Peyer's patch (tissue), 4 donors: ENCODE results near the gene ECM1.

ENCODE experiments used
- POLR2A ChIP-seq, 2 donors: fragments of 450-650 bp; IDR thresholded peaks; one replicate each; pipeline ENCODE4 v1.5.1; 2017; ENCODE audit warnings: antibody characterized with exemption in 2 of 2, mild to moderate bottlenecking in 2 of 2, moderate library complexity in 2 of 2
- TF ChIP-seq, protein P1 (sequence below), 6 experiments: fragments of 450-650 bp in 4 of 6; fragments of 200-600 bp in 2 of 6; sonication (generic) in 1 of 6; IDR thresholded peaks; one replicate each; pipeline ENCODE4 v1.5.1; 2017 to 2019; ENCODE audit warnings: antibody characterized with exemption in 6 of 6, mild to moderate bottlenecking in 3 of 6, moderate library complexity in 1 of 6

DNA sequence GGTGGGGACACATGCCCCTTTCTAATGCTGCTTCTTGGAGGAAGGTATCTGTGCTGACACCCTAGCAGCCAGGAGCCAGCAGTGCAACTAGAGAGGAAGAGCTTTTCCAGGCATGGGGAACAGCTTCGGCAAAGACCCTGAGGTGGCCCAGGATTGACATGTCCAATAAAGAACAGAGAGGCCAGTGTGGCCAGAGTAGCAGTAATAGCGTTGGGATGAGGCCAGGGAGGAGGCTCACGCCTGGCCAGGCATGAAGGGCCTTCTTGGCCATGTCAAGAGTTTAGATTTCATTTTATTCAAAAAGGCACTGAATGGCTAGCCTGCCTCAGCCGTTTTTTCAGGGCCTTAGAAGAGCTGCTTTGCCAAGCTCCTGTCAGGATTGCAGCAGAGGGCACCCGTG is 25.0 kb downstream of the ECM1 start:
- TF ChIP-seq, protein P1, sequence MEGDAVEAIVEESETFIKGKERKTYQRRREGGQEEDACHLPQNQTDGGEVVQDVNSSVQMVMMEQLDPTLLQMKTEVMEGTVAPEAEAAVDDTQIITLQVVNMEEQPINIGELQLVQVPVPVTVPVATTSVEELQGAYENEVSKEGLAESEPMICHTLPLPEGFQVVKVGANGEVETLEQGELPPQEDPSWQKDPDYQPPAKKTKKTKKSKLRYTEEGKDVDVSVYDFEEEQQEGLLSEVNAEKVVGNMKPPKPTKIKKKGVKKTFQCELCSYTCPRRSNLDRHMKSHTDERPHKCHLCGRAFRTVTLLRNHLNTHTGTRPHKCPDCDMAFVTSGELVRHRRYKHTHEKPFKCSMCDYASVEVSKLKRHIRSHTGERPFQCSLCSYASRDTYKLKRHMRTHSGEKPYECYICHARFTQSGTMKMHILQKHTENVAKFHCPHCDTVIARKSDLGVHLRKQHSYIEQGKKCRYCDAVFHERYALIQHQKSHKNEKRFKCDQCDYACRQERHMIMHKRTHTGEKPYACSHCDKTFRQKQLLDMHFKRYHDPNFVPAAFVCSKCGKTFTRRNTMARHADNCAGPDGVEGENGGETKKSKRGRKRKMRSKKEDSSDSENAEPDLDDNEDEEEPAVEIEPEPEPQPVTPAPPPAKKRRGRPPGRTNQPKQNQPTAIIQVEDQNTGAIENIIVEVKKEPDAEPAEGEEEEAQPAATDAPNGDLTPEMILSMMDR (IDR thresholded peaks at IDR 0.05), result no peak
- TF ChIP-seq POLR2A (IDR thresholded peaks at IDR 0.05), result no peak
